GM19438 (cell line): ENCODE measurements around the gene CFI.

Source experiments
- ATAC-seq: cut with Tn5 transposase; IDR thresholded peaks from one replicate; pipeline ENCODE4 v1.9.1; 2021; ENCODE audit warnings: low read depth; ENCODE audit not compliant: unreplicated experiment

The CFI gene

GRCh38 chr4:109801895-109802319 is at the start of gene CFI:
Gene CFI, minus strand, starts transcription at chr4:109801999. Its CDS starts 28 bp downstream, at chr4:109801971.
- no peak for ATAC-seq

DNA sequence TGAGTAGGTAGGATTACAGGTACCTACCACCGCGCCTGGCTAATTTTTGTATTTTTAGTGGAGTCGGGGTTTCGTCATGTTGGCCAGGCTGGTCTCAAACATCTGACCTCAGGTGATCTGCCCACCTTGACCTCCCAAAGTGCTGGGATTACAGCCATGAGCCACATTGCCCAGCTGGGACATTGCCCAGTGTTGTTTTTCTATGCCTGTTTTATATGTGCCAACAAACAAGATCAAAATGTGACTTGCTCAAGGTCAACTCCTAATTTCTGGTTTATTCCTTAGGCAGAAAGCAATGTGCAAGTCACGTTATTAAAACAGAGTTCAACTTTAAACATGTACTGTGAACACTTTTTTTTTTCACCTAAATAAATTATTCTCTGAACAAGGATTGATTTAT is 48.8 kb upstream of the CFI start:
- ATAC-seq = no peak

- no peak for ATAC-seq
Observed at GRCh38 chr4:109848501-109848900, 46.7 kb upstream of the CFI start.

DNA sequence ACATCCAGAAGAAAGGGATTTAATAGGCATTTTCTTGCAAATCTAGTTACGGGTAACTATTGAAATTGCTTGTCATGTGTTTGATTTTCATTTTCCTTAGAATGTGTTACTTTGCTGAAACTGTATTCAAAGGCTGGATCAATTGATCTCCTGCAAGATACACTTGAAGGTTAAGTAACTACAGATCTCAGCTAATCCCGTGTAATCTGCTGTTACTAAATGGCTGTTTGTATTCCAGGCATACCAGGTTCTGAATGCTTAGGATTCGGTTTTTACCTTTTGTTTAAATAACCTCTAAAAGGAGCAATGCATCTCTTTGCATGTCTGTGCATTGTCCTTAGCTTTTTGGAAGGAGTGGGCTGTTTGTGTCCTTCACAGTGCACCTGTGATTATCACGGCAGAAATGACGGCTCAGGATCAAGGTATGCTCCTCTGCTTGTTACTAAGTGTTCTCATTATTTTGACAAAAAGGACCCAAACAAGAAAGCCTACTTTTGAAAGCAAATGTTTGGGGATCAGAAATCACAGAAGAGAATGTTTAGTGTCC is 46.2 kb upstream of the CFI start, which contains the start of gene LRIT3:
TSS of gene LRIT3 (plus strand) at position 212 of the 547 bp plus-strand sequence. CDS start at position 307, 95 bp downstream.
- ATAC-seq = no peak

DNA sequence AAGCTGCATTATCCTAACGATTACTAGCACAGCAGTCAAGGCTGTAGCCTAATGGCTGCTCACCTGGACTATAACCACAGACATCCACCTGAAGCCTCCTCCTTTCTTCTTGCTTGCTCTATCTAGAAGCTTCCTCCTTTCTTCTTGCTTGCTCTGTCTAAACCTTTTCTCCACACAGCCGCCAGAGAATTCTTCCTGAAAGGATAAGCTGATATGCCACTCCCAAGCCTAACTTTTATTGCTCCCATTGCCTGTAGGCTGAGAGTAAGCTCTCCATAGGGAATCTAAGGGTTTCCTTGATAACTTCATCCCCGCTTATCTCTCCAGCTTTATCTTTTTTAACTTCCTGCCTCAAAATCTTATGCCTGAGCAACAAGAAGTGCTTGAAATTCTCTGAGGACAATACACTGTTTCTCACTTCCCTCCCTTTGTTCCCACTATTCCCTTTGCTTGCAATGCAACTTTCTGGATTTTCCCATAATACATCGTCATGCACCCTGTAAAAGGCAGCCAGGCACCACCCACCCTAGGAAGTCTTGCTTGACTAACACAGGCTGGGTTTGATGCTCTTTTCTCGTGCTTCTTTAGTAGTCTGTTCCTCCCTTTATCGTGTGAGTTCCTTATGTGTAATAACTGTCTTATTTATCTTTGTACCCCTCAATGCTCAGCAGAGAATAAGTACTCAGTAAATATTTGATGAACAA is 44.7 kb upstream of the CFI start:
- no peak for ATAC-seq

DNA sequence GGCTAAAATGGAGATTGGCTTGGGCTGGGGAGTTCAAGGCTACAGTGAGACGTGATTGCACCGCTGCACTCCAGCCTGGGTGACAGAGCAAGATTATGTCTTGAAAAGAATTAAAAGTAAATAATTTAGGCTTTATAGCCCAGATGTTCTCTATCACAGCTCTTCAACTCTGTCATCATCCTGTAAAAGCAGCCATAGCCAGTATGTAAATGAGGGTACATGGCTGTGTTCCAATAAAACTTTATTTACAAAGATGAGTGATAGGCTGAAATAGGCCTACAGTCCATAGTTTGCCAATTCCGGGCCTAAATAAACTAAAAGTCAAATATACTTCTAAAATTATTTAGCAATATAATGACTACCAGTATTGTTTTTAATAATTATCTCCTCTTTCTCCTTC is 35.2 kb upstream of the CFI start:
- no peak for ATAC-seq

- no peak for ATAC-seq
Observed at GRCh38 chr4:109833756-109834155, 32.0 kb upstream of the CFI start.

DNA sequence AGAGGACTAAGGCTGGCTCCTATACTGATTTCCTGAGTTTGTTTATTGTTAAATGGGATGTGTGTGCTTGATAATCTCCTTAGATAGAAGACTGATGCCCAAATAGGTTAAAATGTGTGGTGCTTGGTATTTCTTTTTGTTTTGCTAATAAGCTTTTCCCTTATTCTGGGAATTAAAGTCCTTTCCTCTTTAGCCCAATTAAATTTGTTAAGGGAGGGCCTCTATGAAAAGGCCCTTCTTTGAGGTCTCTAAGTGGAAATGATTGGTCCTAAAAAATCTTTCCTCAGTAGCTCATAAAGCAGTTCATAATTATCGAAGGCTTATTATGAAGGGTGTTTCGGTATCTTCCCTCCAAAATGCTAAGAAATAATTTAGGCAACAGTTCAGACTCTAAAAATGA is 25.9 kb upstream of the CFI start, which contains the start of gene RRH:
TSS of gene RRH (plus strand) at position 301 of the 400 bp plus-strand sequence. CDS start at position 357, 56 bp downstream.
- no peak for ATAC-seq

DNA sequence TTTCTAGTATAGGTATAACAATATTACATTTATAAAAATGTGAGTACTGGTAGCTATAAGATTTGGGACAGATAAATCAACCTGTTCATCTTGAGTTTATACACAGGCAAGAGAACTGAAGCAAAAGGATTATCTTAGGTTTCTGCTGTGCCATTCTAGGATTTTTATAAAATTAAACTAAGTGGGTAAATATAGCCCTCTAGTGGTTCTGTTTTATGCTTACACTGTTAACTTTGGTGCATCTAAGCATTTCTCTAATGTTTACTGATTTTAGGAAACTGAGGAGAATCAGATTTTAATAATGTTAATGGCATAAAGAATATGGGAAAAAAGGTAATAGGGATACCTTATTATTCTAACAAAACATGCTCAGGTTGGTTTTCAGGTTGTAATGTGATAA is 24.9 kb upstream of the CFI start:
- no peak for ATAC-seq

GRCh38 chr4:109821185-109821584 is 19.4 kb upstream of the CFI start:
- no peak for ATAC-seq

- no peak for ATAC-seq
Observed at GRCh38 chr4:109820563-109820962, 18.8 kb upstream of the CFI start.

- ATAC-seq = no peak
Observed at GRCh38 chr4:109818268-109818667, 16.5 kb upstream of the CFI start.

- no peak for ATAC-seq
Observed at GRCh38 chr4:109816894-109817293, 15.1 kb upstream of the CFI start.

GRCh38 chr4:109816082-109816442 is 14.3 kb upstream of the CFI start:
- ATAC-seq = no peak

DNA sequence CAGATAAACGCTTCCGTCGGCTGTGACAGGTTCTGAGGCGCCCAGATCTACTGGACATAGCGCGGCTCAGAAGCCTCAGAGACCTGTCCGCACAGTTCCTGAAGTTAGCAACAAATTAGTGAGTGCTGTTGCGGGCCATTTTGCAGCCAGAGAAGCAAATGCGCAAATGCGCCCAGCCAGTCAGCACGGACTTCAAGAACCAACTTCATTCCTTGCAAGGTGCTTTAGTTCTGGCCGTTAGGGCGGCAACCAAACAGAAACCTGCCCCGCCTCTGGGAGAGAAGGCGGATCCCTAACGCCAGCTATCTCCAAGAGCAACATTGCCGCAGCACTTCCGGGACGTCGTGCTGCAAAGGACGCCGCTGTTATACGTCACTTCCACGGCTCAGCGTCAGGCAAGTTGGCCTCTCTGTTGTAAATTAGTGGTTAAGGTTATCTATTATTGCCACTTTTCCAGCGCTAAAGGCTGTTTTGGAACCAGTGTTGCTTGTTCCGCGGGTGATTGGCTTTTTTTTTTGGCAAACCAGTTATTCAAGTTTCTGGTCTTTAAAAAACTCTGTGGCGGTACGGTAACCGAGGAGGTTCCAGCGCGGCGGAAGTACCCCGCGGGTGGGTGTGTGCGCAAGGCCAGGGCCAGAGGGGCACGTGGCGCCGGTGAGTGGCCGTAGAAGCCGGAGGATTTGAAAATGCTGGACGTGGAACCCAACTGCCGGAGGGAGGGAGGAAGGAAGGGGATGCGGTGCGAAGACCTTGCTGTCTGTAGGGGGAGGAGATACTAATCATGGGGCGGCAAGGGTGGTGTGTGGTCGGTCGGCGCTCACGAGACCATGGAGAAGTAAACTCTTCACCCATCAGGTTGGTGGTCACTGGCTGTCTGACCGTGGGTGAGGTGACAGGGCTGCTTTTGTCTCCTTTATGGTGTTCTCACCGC is 13.6 kb upstream of the CFI start, which contains the start of gene GAR1:
TSS of gene GAR1 (plus strand) at position 612 of the 931 bp plus-strand sequence. CDS start 403 bp downstream, outside the sequence.
- ATAC-seq = peak; percentile 99

- ATAC-seq = no peak
Observed at GRCh38 chr4:109811707-109812106, 9.9 kb upstream of the CFI start.

GRCh38 chr4:109810552-109811387 is 9.0 kb upstream of the CFI start:
- ATAC-seq = no peak

GRCh38 chr4:109809655-109810054 is 7.9 kb upstream of the CFI start:
- no peak for ATAC-seq

DNA sequence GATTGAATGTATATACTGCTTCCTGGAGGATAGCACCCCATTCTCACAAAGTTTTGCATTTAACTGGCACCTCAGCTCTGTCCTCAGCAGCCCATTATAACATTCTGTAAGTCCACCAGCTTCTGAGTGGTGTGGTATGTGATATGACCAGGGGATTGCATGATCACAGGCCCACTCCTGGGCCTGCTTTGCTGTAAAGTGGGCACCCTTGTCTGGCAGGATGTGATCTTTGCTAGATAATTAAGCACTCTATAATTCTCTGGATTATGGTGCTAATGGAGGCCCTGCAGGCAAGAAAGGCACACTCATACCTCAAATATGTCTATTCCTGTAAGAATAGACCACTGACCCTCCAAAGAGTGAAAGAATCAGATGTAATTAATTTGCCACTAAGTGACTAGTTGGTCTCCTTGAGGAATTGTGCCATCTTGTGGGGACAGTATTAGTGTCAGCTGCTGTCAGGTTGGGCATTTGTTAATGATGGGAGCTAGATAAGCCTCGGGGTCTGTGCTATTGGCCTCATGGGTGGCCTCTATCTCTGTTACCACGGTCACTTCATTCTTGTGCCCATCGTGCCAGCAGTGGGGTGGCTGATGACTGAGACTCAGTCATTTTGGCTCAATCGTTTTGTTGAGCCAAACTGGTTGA is 2.2 kb upstream of the CFI start:
- no peak for ATAC-seq
